GM18909 (cell line): ENCODE results near the gene EMILIN1.
"Not testable (repeated sequence)": the region's sequence is repeated elsewhere in the genome, so short reads cannot be mapped to it uniquely, and the experiment has no call there.

ENCODE experiments used
- ATAC-seq: cut with Tn5 transposase; IDR thresholded peaks from one replicate; pipeline ENCODE4 v1.9.1; 2021; ENCODE audit warnings: mild to moderate bottlenecking; ENCODE audit not compliant: unreplicated experiment, poor library complexity

EMILIN1 gene

GRCh38 chr2:27118525-27119329 lies 40.3 kb downstream of the EMILIN1 start, which contains the start of gene CGREF1:
Gene CGREF1 (minus strand): TSS chr2:27119128. CDS start chr2:27104366, 14,762 bp downstream.
- no peak for ATAC-seq

- ATAC-seq = not testable (repeated sequence)
Measured at GRCh38 chr2:27119330-27119670, 40.9 kb downstream of the EMILIN1 start.

GRCh38 chr2:27121906-27122305 lies 43.5 kb downstream of the EMILIN1 start:
- ATAC-seq = no peak

GRCh38 chr2:27122791-27123190 lies 44.4 kb downstream of the EMILIN1 start:
- no peak for ATAC-seq

GRCh38 chr2:27123302-27124150 lies 45.1 kb downstream of the EMILIN1 start, which contains the start of gene ABHD1:
Gene ABHD1 (plus strand): TSS chr2:27123815. CDS start chr2:27123949, 134 bp downstream.
- no peak for ATAC-seq

- no peak for ATAC-seq
Measured at GRCh38 chr2:27125104-27125503, 46.7 kb downstream of the EMILIN1 start.

GRCh38 chr2:27126252-27126710 lies 47.9 kb downstream of the EMILIN1 start:
- no peak for ATAC-seq

GRCh38 chr2:27127883-27128667 lies 49.7 kb downstream of the EMILIN1 start:
- no peak for ATAC-seq

- no peak for ATAC-seq
Measured at GRCh38 chr2:27128668-27129571, 50.5 kb downstream of the EMILIN1 start.

GRCh38 chr2:27130396-27130795 lies 52.0 kb downstream of the EMILIN1 start:
- no peak for ATAC-seq

- no peak for ATAC-seq
Measured at GRCh38 chr2:27131429-27131828, 53.0 kb downstream of the EMILIN1 start.

GRCh38 chr2:27133195-27133875 lies 54.9 kb downstream of the EMILIN1 start:
- ATAC-seq = no peak

- ATAC-seq = peak; percentile 78
Measured at GRCh38 chr2:27133905-27134780, 55.7 kb downstream of the EMILIN1 start, which contains the start of gene PREB. Gene PREB (minus strand): TSS chr2:27134636. CDS start chr2:27134421, 215 bp downstream.

- ATAC-seq = no peak
Measured at GRCh38 chr2:27134781-27135477, 56.5 kb downstream of the EMILIN1 start.

- no peak for ATAC-seq
Measured at GRCh38 chr2:27135478-27135955, 57.1 kb downstream of the EMILIN1 start.
